H1 (cell line): ENCODE measurements around the gene CLRN1. TPM values are rescaled to one million over a fixed set of nuclear protein-coding genes. Genes with fewer than 3 reads are reported as not detected.

Experiments
- CHD1 ChIP-seq: IDR thresholded peaks from 2 replicates; pipeline ENCODE4 v1.6.1; 2012; ENCODE audit warnings: low read depth, low read length, improper control_type of control experiment
- CREB1 ChIP-seq: IDR thresholded peaks from 2 replicates; pipeline ENCODE4 v1.6.1; 2012; ENCODE audit warnings: inconsistent platforms
- GTF2F1 ChIP-seq: IDR thresholded peaks from 2 replicates; pipeline ENCODE4 v1.6.1; 2012; ENCODE audit warnings: low read depth, low read length, improper control_type of control experiment, borderline replicate concordance
- POLR2AphosphoS5 ChIP-seq: IDR thresholded peaks from 2 replicates; pipeline ENCODE4 v1.6.1; 2011; ENCODE audit warnings: low read depth, low read length
- SAP30 ChIP-seq: fragments of 300-600 bp; sonication (generic); IDR thresholded peaks from 2 replicates; pipeline ENCODE4 v1.7.1; 2012; ENCODE audit warnings: low read length, moderate library complexity, mild to moderate bottlenecking, inconsistent platforms; ENCODE audit not compliant: insufficient read depth, insufficient replicate concordance
- ZNF274 ChIP-seq: IDR thresholded peaks from 2 replicates; pipeline ENCODE4 v1.7.0; 2012; ENCODE audit warnings: low read length, borderline replicate concordance; ENCODE audit errors: extremely low read depth
- polyA plus RNA-seq, 7 experiments: library from polyadenylated mRNA; depleted of rRNA in 3 of 7; stranded (reverse) in 5 of 7; unstranded in 2 of 7; fragments of >200 nt in 5 of 7; fragments of 200-250 nt in 2 of 7; gene quantifications; 1 replicate in 5 of 7; 2 replicates in 1 of 7; 4 replicates in 1 of 7; pipeline versions ENCODE4 v1.2.1 to v1.2.3, GENCODE V29; 2011 to 2013; ENCODE audit warnings: missing spikeins in 2 of 7, mixed read lengths in 2 of 7
- total RNA-seq: library from RNA; stranded (reverse); fragmentation: NEBNext Ultra II Directional; extraction: Animal tissue kit (Norgen Biotek cat#: 25700); gene quantifications from 2 replicates; pipeline ENCODE4 v1.2.1, GENCODE V29; 2021
- TF ChIP-seq, protein P1 (sequence below): IDR thresholded peaks from 2 replicates; pipeline ENCODE4 v1.6.1; 2012; ENCODE audit warnings: inconsistent platforms
- TF ChIP-seq, protein P2 (sequence below): IDR thresholded peaks from 2 replicates; pipeline ENCODE4 v1.6.1; 2012; ENCODE audit warnings: inconsistent platforms

The CLRN1 gene
- total and polyA plus RNA-seq, 2 of the 8 experiments (the other 6 are each of a cell fraction or from before 2014, with no cell fraction given): 0.20 to 0.35 TPM

DNA sequence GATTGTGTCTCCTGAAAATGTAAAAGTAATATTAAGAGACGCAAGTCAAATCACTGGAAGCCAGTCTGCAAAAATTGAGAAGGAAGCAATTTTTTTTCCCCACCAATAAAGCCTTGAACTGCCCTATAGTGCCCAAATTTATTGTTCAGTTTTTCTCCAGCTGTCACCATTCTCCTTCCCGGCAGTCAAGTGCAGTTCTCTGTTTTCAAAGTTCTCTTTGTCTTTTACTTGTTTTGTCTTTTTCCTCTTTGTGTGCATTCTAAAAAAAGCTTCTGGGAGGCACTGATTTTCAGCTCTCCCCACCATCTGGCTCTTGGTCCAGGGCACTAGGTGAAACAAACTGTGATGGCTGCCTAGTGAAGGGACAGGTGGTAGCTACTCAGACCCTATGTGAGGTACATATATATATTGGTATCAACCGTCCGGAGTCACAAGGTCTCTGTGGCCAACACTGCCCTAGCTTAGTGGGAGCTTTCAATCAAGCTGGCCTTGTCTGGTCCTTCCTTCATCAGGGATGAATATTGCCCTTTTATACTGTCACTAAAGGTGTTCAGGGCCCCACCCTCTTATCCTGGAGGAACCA is 6.1 kb upstream of the CLRN1 start (continued):
- no peak for TF ChIP-seq POLR2AphosphoS5
- TF ChIP-seq CREB1: no peak
- no peak for TF ChIP-seq SAP30
- TF ChIP-seq GTF2F1: no peak
- TF ChIP-seq, protein P1, sequence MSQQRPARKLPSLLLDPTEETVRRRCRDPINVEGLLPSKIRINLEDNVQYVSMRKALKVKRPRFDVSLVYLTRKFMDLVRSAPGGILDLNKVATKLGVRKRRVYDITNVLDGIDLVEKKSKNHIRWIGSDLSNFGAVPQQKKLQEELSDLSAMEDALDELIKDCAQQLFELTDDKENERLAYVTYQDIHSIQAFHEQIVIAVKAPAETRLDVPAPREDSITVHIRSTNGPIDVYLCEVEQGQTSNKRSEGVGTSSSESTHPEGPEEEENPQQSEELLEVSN: no peak
- TF ChIP-seq, protein P2, sequence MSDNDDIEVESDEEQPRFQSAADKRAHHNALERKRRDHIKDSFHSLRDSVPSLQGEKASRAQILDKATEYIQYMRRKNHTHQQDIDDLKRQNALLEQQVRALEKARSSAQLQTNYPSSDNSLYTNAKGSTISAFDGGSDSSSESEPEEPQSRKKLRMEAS: no peak
- TF ChIP-seq ZNF274: no peak
- TF ChIP-seq CHD1: no peak
